Measurements from ENCODE around the gene JPT1. TPM values are rescaled to one million over a fixed set of nuclear protein-coding genes. Genes with fewer than 3 reads are reported as not detected.

The JPT1 gene
- total RNA-seq, 1 experiment from 2014 or later, result 341 TPM

- Mint-ChIP-seq H3K36me3 (peaks cover 7% of the 10 kb centered on the region), H3K4me3 (peak overlapping the region; percentile 90), H3K27me3 (ENCODE audit: low read depth) (no peaks in the 10 kb centered on the region), H3K9me3 (no peaks in the 10 kb centered on the region), H3K4me1 (peaks cover 19% of the 10 kb centered on the region), H3K27ac (no peak overlapping the region)
- TF ChIP-seq RELA (CRISPR knock-in tag; IDR thresholded peaks at IDR 0.05; ENCODE audit: borderline replicate concordance) (0 out of 2 replicates have a peak, but pooled peaks have one; percentile 17), ATF6 (CRISPR knock-in tag; IDR thresholded peaks at IDR 0.05) (no peak), PRDM15 (CRISPR knock-in tag; IDR thresholded peaks at IDR 0.05) (0 out of 2 replicates have a peak, but pooled peaks have one; percentile 3)
- POLR2A ChIA-PET, result interaction anchor here (0.9 to 1.9 kb wide), 8 partner anchors 12 to 93 kb away, joined by 3 to 7 read pairs (median 4); partner anchors contain the start of genes NT5C and SLC16A5
- CTCF ChIA-PET, result interaction anchor here (0.6 to 1.9 kb wide), 10 partner anchors 15 to 162 kb away, joined by 3 to 11 read pairs (median 5); partner anchors contain the start of genes MIF4GD and SLC16A5
- ATAC-seq, result peak; percentile 4
- DNase-seq (ENCODE audit: low spot score), result no peak
Measured at GRCh38 chr17:75109046-75109406, 45.3 kb downstream of the JPT1 start.

- DNase-seq (ENCODE audit: low spot score) (no peak), ATAC-seq (no peak)
- ChIA-PET POLR2A (interaction anchor here (1.9 kb wide), 1 partner anchor 24 kb away, joined by 7 read pairs; the partner anchor contains the start of gene NT5C), CTCF (interaction anchor here (0.6 to 3.9 kb wide), 5 partner anchors 25 to 146 kb away, joined by 3 to 14 read pairs (median 5); no protein-coding TSS in a partner anchor)
- Mint-ChIP-seq H3K4me3 (peak overlapping the region; percentile 90), H3K4me1 (peaks cover 18% of the 10 kb centered on the region), H3K9me3 (no peaks in the 10 kb centered on the region), H3K36me3 (peaks cover 14% of the 10 kb centered on the region), H3K27me3 (ENCODE audit: low read depth) (no peaks in the 10 kb centered on the region), H3K27ac (no peak overlapping the region)
- TF ChIP-seq CTCF (IDR thresholded peaks at IDR 0.05) (no peak), GTF2I (CRISPR knock-in tag; conservative IDR thresholded peaks at IDR 0.05) (no peak)
Measured at GRCh38 chr17:75108193-75108592, 46.1 kb downstream of the JPT1 start.

- H3K4me3 Mint-ChIP-seq, result no peak overlapping the region
- H3K4me1 Mint-ChIP-seq, result peaks cover 23% of the 10 kb centered on the region
- TF ChIP-seq TCF7 (CRISPR knock-in tag; IDR thresholded peaks at IDR 0.05; ENCODE audit: low read depth) (no peak), CTCF (IDR thresholded peaks at IDR 0.05) (peak; percentile 69)
- peak overlapping the region; percentile 78; the same call in 1 of the 2 replicates for H3K27ac Mint-ChIP-seq
- ATAC-seq (peak; percentile 72), DNase-seq (ENCODE audit: low spot score) (peak; percentile 80)
- ChIA-PET POLR2A (interaction anchor here (0.6 to 1.8 kb wide), 4 partner anchors 8 to 187 kb away, joined by 3 to 8 read pairs (median 3); partner anchors contain the start of genes MRPL58 and SLC16A5), CTCF (interaction anchor here (0.7 to 3.9 kb wide), 33 partner anchors 9 to 289 kb away, joined by 3 to 48 read pairs (median 7); partner anchors contain the start of genes FDXR, JPT1, MRPL58 and NT5C)
- no peaks in the 10 kb centered on the region for H3K9me3 Mint-ChIP-seq
- H3K36me3 Mint-ChIP-seq, result peaks cover 12% of the 10 kb centered on the region
- no peaks in the 10 kb centered on the region for H3K27me3 Mint-ChIP-seq (ENCODE audit: low read depth)
Measured at GRCh38 chr17:75105126-75106080, 48.9 kb downstream of the JPT1 start.
